ENCODE data around the gene N4BP2L1. TPM values are rescaled to one million over a fixed set of nuclear protein-coding genes. Genes with fewer than 3 reads are reported as not detected.

N4BP2L1 gene
- total RNA-seq, 2 donors from 2014 or later, result 4.8 to 10.3 TPM

DNA sequence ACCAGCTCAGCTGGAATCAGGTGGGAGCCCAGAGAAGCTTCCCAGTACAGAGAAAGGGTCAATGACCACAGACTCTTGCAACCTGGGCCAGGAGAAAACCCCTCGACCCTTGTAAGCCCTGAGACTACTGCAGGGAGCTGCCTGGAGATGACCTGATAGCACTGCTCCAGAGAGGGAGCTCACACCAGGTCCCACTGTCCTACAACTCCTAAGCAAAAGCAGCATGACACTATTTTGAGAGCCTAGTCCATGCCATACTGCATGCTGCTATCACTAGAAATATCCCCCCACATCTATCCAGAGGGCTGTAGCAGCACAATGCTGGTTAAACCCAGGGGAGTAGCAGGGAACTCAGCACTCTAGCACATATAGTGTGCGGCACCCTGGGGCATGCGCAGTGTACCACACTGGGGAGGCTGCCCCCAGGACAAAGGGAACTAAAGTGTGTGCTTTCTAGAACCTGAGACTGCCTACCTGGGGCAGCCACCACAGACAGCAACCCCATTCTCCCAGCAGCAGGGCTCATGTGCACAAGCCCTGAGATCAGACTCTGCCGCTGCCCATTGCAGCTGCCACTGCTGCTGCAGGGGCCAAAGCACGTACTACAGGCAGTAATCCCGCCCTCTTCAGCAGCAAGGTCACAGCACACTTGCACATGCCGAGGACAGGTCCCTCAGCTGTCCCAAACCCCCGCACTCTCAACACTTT lies 27.1 kb upstream of the N4BP2L1 start:
- H3K9ac ChIP-seq (ENCODE audit: low read depth in 2 of 2, low read length in 2 of 2), result no peak overlapping the region

DNA sequence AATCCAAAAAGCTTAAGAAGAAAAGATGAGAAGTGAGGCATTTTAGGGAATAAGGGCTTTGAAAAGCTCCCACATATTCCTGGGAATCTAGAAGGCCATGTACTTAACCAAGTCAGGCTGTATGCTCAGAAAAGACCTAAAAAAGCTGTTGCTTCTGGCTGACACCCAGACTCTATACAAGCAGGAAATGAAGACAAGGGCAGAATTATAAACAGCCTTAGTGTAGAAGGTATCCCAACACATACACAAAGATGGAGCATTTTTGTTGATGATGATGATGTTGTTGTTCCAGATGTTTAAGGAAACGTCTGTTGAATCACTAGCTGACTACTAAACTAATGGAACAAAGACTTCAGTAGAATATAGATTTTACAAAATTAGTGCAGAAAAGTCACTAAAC lies 26.1 kb upstream of the N4BP2L1 start:
- DNase-seq, result no peak

More for the DNA sequence above, 27.1 kb upstream of the N4BP2L1 start:
- intact Hi-C loops (cut with DNase I), result no loop called here
- no peak overlapping the region for H3K4me3 ChIP-seq
- H3K4me1 ChIP-seq, result no peaks in the 10 kb centered on the region
- no peaks in the 10 kb centered on the region for H3K36me3 ChIP-seq
- no peaks in the 10 kb centered on the region for H3K27me3 ChIP-seq
- H3K9me3 ChIP-seq, result no peaks in the 10 kb centered on the region
- TF ChIP-seq, protein P1, sequence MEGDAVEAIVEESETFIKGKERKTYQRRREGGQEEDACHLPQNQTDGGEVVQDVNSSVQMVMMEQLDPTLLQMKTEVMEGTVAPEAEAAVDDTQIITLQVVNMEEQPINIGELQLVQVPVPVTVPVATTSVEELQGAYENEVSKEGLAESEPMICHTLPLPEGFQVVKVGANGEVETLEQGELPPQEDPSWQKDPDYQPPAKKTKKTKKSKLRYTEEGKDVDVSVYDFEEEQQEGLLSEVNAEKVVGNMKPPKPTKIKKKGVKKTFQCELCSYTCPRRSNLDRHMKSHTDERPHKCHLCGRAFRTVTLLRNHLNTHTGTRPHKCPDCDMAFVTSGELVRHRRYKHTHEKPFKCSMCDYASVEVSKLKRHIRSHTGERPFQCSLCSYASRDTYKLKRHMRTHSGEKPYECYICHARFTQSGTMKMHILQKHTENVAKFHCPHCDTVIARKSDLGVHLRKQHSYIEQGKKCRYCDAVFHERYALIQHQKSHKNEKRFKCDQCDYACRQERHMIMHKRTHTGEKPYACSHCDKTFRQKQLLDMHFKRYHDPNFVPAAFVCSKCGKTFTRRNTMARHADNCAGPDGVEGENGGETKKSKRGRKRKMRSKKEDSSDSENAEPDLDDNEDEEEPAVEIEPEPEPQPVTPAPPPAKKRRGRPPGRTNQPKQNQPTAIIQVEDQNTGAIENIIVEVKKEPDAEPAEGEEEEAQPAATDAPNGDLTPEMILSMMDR (IDR thresholded peaks at IDR 0.05), result no peak
- DNase-seq, result no peak
- no peak overlapping the region for H3K27ac ChIP-seq

DNA sequence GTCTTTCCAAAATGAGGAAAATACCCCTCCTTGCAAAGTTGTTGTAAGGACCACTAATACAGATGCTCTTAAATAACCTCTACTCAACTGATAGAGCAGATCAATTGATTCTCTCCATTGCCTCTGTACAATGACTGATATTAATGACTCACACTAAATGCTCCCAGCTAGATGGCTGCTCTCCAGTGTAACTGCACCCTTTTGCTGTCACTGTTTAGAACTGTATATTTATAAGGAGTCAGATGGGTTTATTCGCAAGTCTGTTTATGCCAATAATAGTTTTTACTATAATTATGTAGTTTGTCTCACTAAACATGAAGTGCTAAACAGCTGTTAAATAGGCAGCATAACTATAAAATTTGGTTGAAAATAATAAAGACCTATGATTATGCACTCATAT lies 21.0 kb upstream of the N4BP2L1 start:
- Histone ChIP-seq H3K9ac (ENCODE audit: low read depth in 2 of 2, low read length in 2 of 2) (no peak overlapping the region), H3K27me3 (no peaks in the 10 kb centered on the region), H3K27ac (no peak overlapping the region), H3K4me3 (no peak overlapping the region), H3K9me3 (no peaks in the 10 kb centered on the region), H3K4me1 (no peaks in the 10 kb centered on the region), H3K36me3 (no peaks in the 10 kb centered on the region)
- TF ChIP-seq, protein P1 (IDR thresholded peaks at IDR 0.05), result no peak
- intact Hi-C loops (cut with DNase I), result no loop called here
- no peak for DNase-seq

More for the DNA sequence above, 26.1 kb upstream of the N4BP2L1 start:
- H3K4me3 ChIP-seq, result no peak overlapping the region
- intact Hi-C loops (cut with DNase I), result no loop called here
- TF ChIP-seq, protein P1 (IDR thresholded peaks at IDR 0.05), result no peak
- H3K9me3 ChIP-seq, result no peaks in the 10 kb centered on the region
- no peak overlapping the region for H3K27ac ChIP-seq
- H3K36me3 ChIP-seq, result no peaks in the 10 kb centered on the region
- no peaks in the 10 kb centered on the region for H3K4me1 ChIP-seq
- H3K27me3 ChIP-seq, result no peaks in the 10 kb centered on the region
- no peak overlapping the region for H3K9ac ChIP-seq (ENCODE audit: low read depth in 2 of 2, low read length in 2 of 2)

DNA sequence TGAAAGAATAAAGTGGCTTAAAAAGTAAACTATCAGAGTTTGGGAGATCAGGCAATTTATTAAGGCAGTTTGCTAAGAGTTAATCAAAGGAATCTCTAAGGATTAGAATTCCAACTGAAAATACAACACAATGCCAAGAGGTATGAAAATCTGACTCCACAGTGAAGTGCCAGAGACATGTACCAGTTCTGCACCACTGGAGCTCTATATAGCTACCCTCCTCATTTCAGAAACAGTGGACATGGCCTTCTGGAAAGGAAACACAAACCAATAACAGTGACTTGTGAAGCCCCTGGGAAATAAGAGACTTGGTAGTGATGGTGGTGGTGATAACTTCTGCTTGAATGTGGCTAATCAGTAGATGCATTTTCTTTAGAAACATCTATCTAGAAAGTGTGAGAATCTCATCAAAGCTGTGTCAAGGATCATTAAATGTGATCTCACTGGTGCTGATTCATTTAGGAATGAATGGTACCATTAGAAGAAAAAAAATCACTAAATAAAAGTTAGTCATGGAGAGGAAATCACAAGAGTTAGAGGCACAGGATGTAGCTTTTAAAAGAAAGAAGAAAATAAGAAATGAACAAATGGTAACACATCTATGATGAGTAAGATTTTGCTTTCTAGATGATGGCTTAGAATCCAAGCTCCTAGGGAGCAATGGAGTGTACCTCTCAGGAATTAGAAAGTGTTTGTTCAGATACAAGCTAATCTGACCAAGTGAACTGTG lies 20.1 kb upstream of the N4BP2L1 start:
- no peak for DNase-seq

DNA sequence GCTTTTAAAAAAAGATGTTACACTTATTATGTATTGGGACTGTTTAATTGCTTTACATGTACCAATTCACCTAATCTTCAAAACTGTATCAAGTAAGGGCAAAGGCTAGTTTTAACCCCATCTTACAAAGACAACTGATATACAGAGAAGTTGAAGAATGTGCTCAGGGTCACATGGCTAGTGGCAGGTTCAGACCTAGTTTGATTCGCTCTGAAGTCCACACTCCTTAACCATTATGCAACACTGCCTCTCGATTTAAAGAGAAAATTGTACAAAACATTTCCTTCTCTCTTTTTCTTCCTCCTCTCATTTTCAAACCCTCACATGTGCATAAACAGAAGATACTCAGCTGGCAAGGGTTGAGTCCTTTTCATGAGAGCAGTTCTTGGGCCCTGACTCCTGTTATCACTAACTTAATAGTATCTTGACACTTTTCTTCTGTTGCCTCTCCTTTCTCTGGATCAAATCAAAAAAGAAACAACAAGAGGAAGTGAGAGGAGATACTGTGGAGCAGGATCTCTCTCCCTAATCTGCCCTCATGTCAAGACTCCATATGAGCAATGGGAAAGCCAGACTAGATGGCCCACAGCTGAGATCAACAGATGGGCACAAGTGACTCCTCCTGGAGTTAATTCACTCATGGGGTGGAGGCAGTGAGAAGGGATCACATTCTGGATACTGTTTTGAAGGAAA lies 19.0 kb upstream of the N4BP2L1 start:
- no peaks in the 10 kb centered on the region for H3K9me3 ChIP-seq
- H3K4me1 ChIP-seq, result no peaks in the 10 kb centered on the region
- H3K9ac ChIP-seq (ENCODE audit: low read depth in 2 of 2, low read length in 2 of 2), result no peak overlapping the region
- H3K27ac ChIP-seq, result no peak overlapping the region
- H3K27me3 ChIP-seq, result no peaks in the 10 kb centered on the region
- H3K4me3 ChIP-seq, result no peak overlapping the region
- intact Hi-C loops (cut with DNase I), result no loop called here
- DNase-seq, result no peak
- no peaks in the 10 kb centered on the region for H3K36me3 ChIP-seq
- TF ChIP-seq, protein P1 (IDR thresholded peaks at IDR 0.05), result no peak

More for the DNA sequence above, 20.1 kb upstream of the N4BP2L1 start:
- Histone ChIP-seq H3K27me3 (no peaks in the 10 kb centered on the region), H3K9ac (ENCODE audit: low read depth in 2 of 2, low read length in 2 of 2) (no peak overlapping the region), H3K36me3 (no peaks in the 10 kb centered on the region), H3K9me3 (no peaks in the 10 kb centered on the region), H3K27ac (no peak overlapping the region), H3K4me3 (no peak overlapping the region), H3K4me1 (no peaks in the 10 kb centered on the region)
- intact Hi-C loops (cut with DNase I), result no loop called here
- TF ChIP-seq, protein P1 (IDR thresholded peaks at IDR 0.05), result no peak

Measured in colonic mucosa (tissue), 4 donors.